GM19468 (cell line): ENCODE data around the gene MAMLD1.
"Not testable (repeated sequence)": the region's sequence is repeated elsewhere in the genome, so short reads cannot be mapped to it uniquely, and the experiment has no call there.

Experiments
- ATAC-seq: cut with Tn5 transposase; IDR thresholded peaks from one replicate; pipeline ENCODE4 v1.9.1; 2021; ENCODE audit warnings: mild to moderate bottlenecking, moderate library complexity, moderate number of reproducible peaks; ENCODE audit not compliant: unreplicated experiment; ENCODE audit errors: extremely low read depth

MAMLD1 gene, protein sequence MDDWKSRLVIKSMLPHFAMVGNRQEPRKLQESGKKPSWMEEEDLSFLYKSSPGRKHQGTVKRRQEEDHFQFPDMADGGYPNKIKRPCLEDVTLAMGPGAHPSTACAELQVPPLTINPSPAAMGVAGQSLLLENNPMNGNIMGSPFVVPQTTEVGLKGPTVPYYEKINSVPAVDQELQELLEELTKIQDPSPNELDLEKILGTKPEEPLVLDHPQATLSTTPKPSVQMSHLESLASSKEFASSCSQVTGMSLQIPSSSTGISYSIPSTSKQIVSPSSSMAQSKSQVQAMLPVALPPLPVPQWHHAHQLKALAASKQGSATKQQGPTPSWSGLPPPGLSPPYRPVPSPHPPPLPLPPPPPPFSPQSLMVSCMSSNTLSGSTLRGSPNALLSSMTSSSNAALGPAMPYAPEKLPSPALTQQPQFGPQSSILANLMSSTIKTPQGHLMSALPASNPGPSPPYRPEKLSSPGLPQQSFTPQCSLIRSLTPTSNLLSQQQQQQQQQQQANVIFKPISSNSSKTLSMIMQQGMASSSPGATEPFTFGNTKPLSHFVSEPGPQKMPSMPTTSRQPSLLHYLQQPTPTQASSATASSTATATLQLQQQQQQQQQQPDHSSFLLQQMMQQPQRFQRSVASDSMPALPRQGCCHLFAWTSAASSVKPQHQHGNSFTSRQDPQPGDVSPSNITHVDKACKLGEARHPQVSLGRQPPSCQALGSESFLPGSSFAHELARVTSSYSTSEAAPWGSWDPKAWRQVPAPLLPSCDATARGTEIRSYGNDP

DNA sequence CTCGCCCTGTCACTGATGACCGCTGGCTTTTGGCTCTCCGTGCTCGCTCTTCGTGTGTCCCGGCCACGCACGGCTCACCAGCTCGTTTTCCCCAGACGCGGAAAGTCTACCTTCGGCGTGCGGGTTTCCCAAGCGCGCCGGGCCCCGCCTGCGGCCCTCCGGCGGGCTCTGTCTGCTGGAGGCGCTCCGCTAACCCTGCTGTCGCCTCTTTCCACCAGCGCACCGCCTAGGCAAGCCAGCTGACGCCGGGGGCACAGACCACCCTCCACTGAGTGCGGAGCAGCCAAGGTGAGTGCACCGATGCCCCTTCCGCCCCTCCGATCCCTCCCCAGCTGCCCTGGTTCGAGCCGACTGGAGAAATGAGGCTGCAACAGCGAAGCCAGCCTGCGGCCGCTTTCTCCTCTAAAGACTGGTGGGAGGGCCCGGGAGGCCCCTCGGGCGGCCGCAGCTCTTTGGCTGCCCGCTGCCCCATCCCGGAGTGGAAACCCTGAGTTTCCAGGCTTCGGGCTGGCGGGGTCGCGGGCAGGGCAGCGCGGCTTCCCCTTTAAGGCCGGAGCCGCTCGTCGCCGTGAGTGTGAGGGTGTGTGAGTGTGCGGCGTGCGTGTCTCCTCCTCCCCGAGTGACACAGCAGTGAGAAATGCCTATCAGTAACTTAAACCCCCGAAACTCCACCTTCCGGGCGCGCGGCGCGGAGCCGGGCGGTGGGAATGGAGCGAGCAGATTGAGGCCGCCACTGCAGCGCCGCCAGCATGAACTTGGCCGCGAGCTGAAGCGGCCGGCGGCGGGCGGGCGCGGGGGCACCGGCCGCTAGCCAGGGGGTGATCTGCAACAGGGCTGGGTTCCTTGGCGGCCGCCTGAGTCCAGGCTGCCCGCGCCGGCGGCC, at the start of gene MAMLD1:
TSS of gene MAMLD1 (plus strand) at position 719 of the 883 bp plus-strand sequence. CDS start 82,200 bp downstream, outside the sequence.
- no peak for ATAC-seq

DNA sequence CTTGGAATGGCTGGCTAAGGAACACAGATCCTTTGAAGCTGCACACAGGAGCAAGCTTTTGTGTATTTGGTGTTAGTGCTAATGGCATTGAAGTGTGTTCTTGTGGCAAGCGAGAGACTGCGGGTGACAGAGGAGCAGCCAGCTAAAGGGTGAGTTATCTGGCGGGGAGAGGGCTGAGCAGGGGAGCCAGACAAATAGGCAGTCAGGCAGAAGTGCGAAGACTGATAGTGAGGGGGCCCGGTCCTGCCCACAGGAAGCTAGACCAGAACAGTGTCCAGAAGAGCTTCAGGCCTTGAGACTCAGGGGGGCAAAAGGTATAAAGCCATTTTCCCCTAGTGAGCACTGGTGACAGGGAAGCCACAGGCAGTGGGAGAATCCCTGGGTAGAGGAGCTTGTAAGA, 49.6 kb upstream of the MAMLD1 start:
- ATAC-seq = no peak

DNA sequence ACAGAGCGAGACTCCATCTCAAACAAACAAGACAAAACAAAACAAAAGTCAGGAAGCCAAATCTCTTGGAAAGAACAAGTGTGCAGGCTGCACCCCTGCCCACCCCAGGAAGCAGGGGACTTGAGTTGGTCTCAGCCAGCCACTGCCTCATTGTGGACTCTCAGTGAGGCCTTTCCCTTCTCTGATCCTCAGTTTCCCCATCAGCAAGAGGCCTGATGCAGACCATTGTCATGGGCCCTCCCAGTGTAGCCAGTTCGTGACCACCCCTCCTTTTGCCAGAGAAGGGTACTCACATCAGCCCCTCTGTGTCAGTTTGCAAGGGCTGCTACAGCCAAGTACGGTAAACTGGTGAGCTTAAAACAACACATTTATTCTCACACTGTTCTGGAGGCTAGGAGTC, 48.9 kb upstream of the MAMLD1 start:
- ATAC-seq = no peak

DNA sequence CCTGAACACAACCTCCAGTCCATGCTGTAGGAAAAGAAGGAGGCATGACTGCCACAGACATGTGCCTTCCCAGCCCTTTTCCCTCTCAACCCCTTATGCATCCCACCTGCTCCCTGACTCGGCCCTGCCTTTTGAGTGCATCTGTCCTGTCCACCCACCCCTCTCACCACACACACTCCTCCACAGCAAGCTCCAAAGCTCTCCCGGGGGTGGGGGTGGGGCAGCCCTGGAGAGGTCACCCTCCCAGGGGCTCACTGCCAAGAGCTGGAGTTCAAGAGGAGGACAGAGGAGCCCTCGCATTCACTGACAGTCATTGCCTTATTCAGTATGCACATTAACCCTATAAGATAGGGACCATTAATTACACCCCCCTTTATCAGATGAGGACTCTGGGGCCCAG, 46.6 kb upstream of the MAMLD1 start:
- ATAC-seq = no peak

DNA sequence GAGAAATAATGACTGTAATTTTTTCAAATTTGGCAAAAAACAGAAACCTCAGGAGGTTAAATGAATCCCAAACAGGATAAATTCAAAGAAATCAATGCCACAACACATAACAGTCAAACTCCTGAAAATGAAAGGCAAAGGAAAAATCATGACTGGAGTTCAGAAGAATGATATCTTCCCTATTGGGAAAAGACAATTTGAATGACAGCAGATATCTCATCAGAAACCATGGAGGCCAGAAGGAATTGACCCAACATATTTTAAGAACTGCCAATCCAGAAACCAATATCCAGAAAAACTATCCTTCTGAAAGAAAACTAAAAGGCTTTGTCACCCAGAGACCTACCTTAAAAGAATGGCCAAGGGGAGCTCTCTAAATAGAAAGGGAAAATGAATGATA, 40.1 kb upstream of the MAMLD1 start:
- no peak for ATAC-seq

DNA sequence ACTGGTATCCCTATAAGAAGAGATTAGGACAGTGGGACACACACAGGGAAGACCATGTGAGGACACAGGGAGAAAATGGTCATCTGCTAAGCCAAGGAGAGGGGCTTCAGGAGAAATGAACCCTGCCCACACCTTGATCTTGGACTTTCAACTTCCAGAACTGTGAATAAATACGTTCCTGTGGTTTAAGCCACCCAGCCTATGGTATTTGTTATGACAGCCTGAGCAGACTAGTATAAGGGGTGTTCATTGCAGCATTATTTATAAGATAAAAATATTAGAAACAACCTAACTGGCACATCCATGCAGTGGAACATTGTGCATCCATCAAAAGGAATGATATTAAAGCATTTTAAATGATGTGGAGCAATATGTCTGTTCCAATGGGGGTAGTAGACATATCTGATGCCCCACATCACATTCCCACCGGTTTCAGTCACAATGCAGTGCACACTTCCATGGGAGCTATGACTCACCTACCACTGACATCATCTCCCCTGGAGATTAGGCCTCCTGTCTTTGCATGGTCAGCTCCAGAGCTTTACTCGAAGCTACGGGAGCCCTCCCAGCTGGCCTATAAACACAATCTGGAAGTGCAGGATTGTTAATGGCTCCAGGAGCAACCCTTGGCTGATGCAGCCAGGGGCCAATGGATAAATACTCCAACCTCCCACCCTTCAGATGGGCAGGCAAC, 38.9 kb upstream of the MAMLD1 start:
- no peak for ATAC-seq

DNA sequence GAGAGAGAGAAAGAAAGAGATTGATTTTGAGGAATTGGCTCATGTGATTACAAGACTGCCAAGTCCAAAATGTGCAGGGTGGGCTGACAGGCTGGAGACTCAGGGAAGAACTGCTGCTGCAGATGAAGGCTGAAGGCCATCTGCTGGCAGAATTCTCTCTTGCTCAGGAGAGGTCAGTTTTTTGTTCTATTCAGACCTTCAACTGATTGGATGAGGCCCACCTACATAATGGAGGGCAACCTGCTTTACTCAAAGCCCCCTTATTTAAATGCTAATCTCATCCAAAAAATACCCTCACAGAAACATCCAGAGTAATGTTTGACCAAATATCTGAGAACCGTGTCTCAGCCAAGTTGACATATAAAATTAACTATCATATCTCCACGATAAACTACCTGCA, 38.2 kb upstream of the MAMLD1 start:
- no peak for ATAC-seq

DNA sequence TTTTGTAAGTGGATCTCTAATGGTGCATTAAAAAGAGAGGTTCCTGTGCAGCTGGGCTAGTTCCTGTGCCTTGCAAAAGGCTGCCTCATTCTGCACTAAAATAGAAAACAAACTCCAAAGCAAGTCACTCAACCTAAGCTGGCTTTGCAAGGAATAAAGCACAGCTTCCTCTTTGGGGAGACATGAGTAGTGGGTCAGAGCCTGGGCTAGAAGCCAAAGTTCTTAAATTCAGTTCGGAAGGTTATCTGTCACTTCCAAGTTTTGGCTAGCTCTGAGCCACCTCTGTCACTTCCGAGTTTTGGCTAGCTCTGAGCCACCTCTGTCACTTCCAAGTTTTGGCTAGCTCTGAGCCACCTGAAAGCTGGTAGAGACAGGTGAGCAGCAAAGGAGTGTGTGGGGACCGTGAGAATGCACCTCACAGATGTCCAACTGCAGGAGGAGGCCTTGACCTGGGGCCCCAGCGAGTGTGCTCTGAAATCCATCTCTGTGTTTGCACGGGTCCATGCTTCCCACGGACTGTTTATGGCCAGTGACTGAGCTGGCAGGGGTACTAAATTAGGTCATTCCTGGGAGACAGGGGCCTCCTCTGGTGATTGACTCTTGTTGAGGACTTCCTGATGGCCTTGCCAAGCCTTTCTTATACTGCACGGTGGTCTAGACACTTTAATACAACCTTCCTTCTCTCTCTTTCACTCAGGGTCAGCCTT, 36.4 kb upstream of the MAMLD1 start:
- ATAC-seq = no peak

DNA sequence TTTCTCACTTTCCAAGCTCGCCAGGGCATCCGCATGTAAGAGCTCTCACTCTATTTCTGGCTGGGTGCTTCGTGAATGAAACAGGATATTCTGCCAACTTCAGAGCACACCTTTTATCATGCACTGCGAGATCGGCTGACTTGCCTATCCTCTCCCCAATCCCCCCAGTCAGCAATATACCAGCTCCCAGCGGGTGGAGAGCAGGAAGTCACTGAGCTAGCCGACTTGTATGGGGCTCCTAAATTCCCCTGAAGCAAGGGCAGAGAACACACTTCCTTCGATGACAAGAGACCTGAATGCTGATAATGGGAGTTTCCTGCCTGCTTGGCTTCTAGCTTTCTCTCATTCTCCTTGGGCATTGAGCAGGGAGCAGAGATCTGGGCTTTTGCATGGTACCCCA, 33.8 kb upstream of the MAMLD1 start:
- no peak for ATAC-seq

DNA sequence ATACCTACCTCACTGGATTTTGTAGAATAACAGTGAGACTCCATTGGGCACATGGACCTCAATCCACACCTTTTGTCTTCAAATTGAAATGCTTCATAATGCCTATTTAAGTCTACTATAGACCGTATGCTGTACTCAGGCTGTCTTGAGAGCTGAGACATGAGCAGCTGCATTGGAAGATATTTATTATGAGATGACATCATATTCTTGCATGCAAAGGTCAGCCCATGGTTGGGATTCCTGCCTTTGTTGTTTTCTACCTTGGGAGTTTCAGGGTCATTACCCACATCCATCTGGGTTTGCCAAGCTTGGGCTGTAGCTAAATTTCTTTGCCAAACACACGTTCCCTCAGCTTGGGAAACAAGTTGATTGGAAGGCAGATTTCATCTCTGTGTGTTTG, 33.2 kb upstream of the MAMLD1 start:
- ATAC-seq = no peak

DNA sequence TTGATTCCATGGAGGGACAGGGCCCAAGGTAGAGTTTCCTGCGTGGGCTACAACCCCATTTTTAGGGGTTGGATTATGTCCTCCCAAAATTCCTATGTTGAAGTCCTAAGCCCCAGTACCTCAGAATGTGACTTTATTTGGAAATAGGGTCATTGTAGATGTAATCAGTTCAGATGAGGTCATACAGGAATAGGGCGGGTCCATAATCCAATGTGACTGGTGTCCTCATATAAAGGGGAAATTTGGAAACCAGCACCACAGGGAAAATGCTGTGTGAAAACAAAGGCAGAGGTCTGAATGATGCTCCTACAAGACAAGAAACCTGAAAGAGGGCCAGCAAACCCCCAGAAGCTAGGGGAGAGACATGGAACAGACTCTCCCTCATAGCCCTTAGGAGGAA, 31.1 kb upstream of the MAMLD1 start:
- no peak for ATAC-seq

DNA sequence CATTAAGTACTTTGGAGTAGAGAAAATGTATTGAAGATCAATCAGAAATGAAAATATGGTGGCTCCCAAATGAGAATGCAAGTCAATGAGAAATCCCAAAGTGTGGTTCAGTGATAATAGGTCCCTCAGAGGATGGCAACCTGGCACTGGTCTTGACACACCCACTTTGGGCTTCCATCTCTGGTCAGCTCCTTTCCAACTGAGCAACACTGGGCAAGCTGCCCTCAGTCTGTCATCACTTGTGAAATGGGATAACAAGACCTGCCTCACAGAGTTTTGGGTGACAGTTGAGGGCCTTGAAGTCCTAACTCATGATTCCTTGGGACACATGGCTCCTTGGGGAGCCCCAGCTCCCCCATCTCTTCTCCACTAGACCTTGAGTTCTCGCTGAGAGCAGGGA, 29.0 kb upstream of the MAMLD1 start:
- ATAC-seq = no peak

DNA sequence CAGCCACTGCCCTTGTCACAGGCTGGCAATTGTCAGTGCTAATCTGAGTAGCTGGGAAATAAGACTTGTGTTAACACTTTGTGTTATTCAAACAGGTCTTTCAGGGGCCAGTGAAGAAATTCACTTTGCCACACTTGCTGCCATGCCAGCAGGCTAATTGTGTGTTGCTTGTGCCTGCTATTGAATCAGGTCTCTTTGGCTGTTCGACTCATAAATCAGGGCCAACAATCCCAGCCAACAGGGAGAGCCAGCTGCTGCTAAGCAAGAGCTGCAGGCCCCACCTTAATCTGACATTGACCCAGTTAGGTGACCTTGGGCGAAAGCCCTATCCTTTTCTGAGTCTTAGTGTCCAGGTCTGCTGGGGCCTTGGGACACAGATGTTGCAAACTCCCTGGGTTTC, 28.1 kb upstream of the MAMLD1 start:
- ATAC-seq = no peak

DNA sequence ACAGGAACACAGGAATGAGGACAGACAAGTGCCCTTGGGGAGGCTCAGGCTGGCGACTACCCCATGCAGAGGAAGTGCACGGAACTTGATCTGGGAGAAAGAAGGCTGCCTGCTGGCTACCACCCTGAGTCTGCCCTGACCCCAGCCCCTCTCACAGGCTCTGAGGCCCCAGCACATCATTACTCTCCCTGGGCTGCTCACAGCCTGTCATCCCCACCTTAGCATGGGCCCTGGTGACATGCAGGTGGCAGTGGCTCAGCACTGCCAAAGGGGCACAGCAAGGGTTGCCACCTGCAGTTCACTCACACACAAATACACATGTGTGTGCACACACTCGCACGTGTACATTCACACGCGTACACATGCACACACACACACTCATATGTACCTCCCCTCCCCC, 26.1 kb upstream of the MAMLD1 start:
- ATAC-seq = no peak

DNA sequence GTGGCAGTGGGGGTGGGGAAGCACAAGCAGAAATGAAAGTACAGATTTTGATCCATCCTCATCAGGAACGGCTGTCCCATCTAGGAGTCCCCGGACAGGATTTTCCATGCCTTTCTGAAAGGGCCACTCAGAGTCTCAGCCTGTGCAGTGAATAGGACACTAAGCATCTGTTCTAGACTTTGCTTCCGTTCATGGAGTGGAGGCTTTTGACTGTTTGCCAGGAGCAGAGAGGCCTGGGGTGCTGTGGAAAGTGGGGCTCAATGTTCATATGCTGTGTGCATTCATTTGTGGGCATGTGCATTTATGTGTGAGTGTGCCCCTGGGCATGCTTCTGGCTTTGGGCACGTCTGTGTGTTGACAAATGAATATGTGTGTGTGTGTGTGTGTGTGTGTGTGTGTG, 25.6 kb upstream of the MAMLD1 start:
- ATAC-seq = no peak

DNA sequence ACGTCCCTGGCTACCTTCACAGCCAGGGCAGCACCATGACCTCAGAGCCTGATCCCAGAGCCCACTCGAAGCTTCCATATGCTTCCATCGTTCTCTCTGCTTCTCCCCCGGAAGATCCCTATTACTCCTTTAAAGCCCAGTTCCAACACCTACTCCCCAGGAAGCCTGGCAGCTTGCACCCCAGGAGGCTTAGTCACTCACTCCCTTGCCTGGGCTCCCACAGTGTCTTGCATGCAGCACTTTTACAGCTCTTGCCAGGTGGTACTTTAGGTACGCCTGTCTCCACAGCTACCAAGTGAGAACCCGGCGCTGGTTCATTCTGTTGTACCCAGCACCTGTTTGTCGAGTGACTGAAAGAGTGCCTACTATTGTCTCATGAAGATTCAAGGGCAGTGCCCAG, 24.5 kb upstream of the MAMLD1 start:
- ATAC-seq = no peak

DNA sequence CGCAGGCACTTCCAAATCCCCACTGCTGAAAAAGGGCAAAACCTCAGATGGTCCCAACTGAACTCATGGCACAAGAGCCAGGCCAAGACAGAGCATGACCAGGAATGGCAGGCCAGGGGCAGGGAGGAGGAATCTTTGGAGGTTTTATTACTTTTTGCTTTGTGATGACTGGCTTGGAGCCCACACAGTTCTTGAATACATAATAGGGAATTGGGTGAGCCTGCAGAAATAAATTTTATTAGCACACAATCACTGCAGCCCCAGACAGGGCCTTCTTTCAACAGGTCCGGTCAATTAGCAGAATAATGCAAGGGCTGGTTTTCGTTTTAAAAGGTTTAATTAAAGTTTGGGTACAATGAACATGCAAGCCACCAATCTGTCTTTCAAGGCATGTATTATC, 23.4 kb upstream of the MAMLD1 start:
- ATAC-seq = no peak

DNA sequence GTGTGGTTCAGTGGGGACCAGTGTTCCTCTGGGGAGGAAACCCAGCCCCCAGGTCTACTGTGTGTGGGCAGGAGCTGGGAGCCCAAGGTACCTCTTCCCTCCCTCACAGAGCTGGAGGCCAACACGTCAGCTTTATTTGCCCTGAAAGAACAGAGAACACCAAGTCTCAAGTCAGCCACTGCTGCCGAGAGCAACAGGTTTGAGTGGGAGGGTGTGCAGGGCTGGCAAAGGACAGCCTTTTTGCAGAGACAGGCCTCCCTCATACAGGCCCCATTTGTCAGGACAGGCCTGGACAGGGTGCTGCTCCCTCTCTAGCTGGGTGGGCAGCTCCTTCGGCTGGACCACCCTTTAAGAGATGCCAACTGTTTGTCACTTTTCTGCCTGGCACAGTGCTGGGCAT, 22.8 kb upstream of the MAMLD1 start:
- not testable (repeated sequence) for ATAC-seq

DNA sequence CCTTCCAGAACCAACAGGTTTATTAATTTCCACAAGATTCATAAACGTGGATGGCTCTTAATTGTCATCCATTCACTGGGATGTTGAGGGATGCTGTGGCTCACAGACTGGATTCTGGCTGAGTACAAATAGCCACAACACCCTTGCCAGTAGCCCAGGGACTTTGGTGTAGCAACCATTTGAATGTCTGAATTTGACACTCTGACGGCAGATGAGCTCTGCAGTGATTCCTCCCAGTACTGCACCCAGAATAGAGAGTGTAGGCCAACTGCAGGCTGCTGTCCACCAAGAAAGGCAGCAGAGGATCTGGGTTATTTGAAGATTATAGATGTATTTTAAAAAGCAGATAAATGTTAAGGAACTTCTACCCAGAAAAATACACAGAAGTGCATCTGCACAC, 15.6 kb upstream of the MAMLD1 start:
- no peak for ATAC-seq

DNA sequence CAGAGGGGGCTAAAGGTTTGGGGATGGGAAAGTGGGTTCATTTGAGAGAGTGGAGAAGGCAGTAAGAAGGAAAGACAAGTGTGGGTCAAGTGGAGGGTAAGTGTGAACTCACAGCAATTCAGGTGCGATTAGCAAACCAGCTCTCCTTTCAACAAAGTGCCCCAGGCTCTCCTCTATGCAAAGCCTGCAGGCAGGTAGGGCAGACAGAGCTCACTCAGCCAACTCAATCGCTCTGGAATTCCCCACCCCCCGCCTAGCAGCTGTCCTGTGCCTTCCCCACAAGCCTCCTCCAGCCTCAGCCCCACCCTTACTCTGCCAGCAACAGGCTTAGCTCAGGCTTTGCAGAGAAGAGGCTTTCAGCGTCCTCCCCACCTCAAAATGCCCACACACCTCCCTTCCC, 14.8 kb upstream of the MAMLD1 start:
- ATAC-seq = no peak
